Activated CD4-positive, alpha-beta T cell treated with anti-CD3 and anti-CD28 coated beads, Interleukin-2, Interleukin-4, amounts not matched to agents 100 ng/mL and 50 ng/mL, durations not matched to agents 16 hours and 8 hours (primary cell): ENCODE data around the gene NFIA.

Experiments
- DNase-seq: peaks from one replicate; pipeline ENCODE4 v3.0.0-alpha.2; 2020; ENCODE audit warnings: low spot score

Gene NFIA

DNA sequence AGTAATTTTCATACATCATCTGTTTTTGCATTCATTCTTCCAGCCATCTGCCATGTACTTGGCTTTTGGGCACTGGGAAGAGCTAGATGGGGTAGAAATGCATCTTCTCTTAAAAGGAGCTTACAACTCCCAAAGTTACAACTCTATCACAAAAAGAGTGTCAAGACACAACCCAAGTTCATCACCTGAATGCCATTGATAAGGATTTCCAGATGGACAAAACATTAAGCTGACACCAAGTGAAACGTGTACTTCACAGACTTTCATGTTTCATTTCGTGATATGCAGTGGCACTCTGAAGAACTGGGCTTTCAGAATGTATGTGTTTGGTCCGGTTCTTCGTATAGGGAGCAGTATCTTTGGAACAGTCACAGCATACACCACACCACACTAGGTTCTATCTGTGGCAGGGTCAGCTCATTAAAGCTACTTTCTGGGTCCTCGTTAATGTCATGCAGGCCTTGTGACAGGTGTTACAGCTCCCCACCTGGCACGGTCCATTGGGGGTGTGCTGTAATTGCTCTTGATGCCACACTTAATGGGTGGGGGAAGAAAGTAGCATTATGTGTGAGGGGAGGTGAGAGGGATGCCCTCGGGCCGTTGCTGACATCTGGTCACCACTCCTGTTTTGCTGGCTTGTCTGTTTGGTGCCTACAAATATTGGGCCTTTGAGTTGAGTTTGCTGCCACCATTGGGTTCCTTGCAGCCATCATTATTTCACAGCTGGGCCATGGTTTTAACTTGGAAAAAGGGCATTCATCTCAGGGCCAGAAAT, 164.9 kb downstream of the NFIA start:
- DNase-seq = peak; percentile 11

DNA sequence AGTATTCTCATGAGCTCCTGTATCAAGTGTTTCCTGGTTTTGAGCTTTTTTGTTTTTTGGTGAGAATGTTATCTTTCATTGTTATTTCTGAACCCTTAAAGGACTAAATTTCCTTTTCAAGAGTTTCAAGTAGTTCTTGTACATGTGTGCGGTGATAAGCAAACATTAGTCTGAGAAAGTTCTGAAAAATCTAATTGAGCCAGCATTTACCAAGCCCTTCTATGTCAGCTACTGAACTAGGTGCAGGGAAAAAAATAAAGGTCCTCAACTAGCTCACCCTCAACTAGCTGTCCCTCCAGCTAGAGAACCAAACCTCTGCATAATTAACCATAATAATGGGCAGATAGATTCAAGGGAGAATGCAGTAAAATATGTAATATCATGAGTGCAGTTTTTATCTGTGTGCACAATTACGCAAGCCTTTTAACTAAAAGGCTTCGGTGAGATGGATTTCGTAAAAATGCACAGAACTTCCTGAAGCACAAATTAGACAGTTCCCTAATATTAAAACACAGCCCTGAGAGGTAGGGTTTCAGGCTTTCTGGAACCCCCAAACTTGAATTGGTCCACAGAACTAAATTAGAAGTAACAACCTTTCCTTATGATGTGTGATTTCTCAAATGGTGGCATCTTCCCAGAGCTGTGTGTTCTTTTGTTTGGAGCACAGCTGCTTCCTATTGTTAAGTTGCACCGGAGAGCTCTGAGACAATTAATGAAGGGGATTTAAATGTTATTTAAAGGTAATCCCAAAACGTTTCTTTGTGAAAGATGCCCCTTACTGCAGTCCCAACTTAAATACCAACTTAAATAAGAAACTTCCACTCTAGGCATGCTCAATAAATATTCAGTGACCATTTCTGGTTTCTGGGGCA, 165.8 kb downstream of the NFIA start:
- no peak for DNase-seq

GRCh38 chr1:61250933-61251332, 168.6 kb downstream of the NFIA start:
- no peak for DNase-seq

- DNase-seq = no peak
Observed at GRCh38 chr1:61253059-61253735, 170.8 kb downstream of the NFIA start.

- no peak for DNase-seq
Observed at GRCh38 chr1:61253912-61254633, 171.7 kb downstream of the NFIA start.

GRCh38 chr1:61254634-61255357, 172.4 kb downstream of the NFIA start:
- no peak for DNase-seq

- no peak for DNase-seq
Observed at GRCh38 chr1:61255358-61255703, 173.0 kb downstream of the NFIA start.

DNA sequence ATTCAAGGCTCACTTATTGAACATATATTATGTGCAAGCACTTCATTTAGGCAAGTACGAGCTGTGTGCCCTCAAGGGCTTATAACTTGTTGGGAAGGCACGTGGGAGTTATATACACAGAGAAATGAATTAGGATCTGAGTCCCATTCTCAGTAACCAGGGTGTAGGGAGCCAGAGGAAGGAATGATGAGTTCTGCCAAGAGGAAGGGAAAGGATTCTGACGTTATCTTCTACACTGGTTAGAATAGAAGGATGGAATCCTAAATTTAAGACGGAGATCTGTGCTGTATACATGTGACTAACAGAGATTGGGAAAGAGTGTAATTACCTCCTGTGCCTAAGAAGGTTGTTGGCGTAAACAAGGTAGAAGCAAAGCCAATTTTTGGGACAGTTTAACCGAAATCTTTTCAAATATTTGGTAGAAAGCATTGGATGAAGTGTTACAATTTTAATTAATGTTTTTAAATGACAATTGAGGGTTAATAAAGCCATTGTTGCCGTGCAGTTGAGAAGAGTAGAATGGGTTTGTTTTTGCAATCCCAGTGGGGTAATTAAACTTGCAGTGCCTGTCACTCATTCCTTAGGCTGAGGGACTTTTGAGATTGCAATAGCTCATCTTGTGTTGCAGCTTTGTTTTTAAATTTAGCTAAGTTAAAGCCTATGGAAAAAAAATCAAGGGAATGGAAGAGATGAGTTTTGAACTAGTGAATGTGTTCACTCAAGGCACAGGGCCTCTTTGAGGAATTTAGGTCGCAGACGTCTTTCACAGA, 177.2 kb downstream of the NFIA start:
- no peak for DNase-seq

DNA sequence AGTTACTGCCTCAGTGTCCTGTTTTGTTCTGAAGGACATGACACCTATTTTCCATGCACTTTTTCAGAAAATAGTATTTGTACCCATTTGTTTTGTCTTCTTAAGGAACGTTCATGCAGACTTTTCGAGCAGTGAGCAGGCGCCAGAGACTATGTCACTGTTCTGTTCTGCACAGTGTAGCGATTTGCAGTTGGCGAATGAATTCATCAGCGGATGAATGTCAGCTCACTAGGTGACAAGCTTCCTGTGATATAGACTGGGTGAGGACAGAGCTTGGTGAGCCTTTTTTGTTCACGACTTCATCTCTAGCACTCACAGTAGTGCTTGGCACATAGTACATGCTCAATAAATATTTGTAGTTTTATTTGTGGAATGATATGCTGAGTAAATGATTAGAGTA, 177.8 kb downstream of the NFIA start:
- DNase-seq = no peak

GRCh38 chr1:61261595-61261994, 179.2 kb downstream of the NFIA start:
- DNase-seq = no peak

GRCh38 chr1:61263905-61264824, 181.8 kb downstream of the NFIA start:
- DNase-seq = no peak

GRCh38 chr1:61264825-61265242, 182.5 kb downstream of the NFIA start:
- no peak for DNase-seq

DNA sequence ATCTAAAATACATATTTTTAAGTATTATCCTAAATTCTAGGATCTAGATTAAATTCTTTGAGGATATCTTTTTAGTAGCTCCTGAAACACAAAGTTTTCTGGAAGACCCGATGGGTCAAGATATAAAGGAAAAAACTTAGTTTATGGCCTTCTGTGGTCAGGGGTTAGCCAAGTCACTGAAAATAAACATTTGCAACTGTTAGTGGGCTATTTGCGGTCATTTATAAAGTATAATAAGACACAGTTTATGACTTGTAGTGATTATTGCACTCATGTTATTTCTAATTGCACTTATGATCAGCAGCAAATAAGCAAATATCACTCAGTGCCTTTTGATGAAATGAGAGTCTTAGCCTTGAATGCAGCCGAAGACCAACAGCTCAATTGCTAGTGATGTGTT, 183.3 kb downstream of the NFIA start:
- DNase-seq = no peak

DNA sequence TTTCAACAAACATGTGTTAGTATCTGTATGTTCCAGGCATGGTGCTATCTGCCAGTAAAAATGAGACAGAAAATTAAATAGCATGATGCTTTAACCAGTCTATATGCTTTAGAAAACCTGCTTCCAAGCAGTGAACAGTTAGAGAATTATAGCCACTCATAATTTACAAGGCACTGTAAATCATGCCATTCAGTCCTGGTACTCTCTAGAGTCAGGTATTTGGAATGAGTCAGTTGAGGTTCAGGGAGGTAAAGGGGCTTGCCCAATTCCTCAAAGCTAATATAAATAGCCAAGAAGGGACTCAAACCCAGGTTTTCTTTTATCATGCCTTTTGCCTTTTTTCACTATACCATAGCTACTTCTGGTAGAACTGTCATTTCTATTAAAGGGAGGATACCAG, 184.4 kb downstream of the NFIA start:
- DNase-seq = no peak

DNA sequence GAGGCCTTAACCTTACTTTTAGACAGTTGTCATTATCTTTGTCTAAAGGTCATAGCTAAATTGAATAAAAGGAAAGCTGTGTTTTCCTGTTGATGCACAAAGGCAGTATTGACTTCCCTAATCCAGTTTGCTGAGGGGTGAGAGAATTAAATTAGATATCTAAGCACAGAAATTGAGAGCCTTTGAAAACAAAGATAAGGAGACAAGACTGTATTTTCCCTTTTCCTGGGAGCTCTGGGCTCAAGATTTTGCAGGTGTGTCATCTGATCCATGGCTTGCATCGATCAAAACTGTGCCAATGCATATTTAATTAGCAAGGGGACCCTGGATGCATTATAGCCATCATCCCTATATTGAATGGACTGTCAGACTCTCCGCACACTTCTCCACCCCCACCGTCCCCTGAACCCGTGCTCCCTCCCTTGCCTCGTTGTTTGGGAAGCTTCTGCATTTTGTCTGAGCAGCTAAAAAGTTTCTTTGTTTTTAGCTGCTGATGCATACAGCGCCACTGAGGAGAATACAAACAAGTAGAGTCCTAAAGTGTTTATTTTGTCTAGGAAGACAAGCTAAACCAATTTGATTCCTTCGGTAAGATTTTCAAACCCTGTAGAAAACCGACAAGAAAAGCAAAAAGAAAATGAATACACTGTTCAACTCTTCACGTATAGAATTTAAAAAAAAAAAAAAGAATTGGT, 186.3 kb downstream of the NFIA start:
- no peak for DNase-seq

DNA sequence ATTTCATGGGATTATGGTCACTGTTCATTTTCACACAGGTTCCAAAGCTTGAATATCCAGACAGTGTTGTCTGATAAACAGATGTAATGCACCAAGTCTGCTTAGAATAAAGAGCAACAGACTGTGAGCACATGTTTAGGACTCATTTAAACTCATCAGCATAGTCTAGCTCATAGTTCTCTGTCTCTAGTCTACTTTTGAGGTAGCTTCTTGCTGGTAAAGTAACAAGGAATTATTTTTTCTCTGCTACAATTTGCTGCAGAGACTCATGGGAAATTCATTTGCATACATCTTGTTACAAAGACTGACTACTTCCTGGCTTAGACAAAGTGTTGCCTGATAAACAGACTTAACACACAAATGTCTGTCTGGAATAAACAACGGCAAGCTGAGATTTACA, 187.2 kb downstream of the NFIA start:
- DNase-seq = no peak

DNA sequence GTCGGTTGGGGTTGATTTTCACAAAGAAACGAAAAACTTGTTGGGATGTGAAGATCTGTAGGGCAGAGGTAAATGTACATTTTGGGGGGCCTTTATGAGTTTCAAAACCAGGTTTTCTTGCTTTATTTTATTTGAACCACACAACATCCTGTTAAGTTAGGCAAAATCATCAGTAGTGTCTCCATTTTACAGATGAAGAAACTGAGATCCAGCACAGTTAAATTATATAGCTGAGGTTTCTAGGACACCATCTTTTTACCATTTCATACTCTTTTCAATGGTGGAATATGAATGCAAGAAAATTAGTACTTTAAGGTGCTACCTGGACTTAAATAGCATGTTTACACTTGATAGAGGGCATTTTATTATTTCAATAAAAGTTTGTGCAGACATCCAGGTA, 187.7 kb downstream of the NFIA start:
- DNase-seq = no peak

DNA sequence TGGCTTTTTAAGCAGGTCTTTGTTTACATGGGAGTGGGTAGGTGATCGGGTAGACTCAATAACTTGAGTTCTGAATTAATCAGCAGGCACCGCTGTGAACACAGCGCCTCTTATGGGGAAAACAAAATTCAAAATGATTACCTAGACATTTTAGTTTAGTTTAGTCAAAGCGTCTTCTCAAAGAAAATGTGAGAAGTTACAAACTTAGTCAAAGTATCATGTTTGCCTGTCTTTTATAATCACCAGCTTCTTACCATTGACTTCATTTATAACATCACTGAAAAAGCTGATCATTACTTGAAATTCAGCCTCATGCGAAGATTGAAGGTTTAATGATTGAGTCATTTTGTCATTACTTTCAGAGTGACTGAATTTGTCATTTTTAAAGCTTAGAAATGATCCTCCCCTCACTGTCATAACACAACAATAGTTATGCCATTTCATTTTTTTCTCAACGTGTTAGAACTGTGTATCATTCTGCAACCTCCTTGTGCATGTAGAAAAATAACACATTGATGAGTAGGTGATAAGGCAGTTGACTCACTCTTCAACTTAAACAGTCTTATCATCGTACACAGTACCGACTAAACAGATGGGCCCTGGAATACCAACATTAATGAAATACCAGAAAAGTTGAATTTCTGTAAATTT, 188.5 kb downstream of the NFIA start:
- peak; percentile 86 for DNase-seq

DNA sequence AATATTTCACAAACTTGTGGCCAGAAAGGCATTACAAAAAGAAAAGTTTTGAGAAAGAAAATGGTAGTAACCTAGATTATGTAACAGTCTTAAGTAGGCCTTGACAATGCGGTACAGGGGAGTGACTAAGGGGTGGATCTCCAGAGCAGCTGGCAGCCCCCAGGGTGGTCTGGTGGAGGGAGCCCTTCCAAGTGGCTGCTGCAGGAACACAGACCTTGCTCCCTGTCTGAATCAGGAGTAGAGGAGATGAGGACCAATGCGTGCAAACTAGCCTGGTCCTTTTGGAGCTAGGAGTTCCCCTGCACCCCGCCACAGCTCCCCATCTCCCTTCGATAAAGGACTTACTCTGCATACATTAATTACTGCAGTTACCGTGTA, 189.0 kb downstream of the NFIA start:
- DNase-seq = peak; percentile 17
